Neuronal stem cell (in vitro differentiated cells): ENCODE results near the gene LPP.

Experiments
- DNase-seq: peaks from one replicate; pipeline ENCODE4 v3.0.0-alpha.2; 2013; ENCODE audit warnings: low spot score
- H2AFZ ChIP-seq: one replicate; pipeline ENCODE4 v1.6.1; 2013; ENCODE audit warnings: mild to moderate bottlenecking, low read length, inconsistent platforms
- H2AK5ac ChIP-seq: 2 replicates; pipeline ENCODE4 v1.6.1; 2013; ENCODE audit warnings: low read depth, mild to moderate bottlenecking, inconsistent platforms, low read length, moderate library complexity, mixed read lengths
- H2BK120ac ChIP-seq: 2 replicates; pipeline ENCODE4 v1.6.1; 2013; ENCODE audit warnings: low read depth, mild to moderate bottlenecking, inconsistent platforms, low read length, moderate library complexity, mixed read lengths
- H2BK12ac ChIP-seq: one replicate; pipeline ENCODE4 v1.6.1; 2013; ENCODE audit warnings: low read length, inconsistent platforms
- H2BK15ac ChIP-seq: 2 replicates; pipeline ENCODE4 v1.6.1; 2013; ENCODE audit warnings: mild to moderate bottlenecking, low read length, inconsistent platforms, mixed read lengths
- H2BK5ac ChIP-seq: one replicate; pipeline ENCODE4 v1.6.1; 2013; ENCODE audit warnings: inconsistent platforms, mild to moderate bottlenecking, low read length, moderate library complexity
- H3K14ac ChIP-seq: one replicate; pipeline ENCODE4 v1.6.1; 2013; ENCODE audit warnings: low read length, inconsistent platforms
- H3K18ac ChIP-seq: 2 replicates; pipeline ENCODE4 v1.6.1; 2013; ENCODE audit warnings: low read length, inconsistent platforms
- H3K23ac ChIP-seq: 2 replicates; pipeline ENCODE4 v1.6.1; 2013; ENCODE audit warnings: low read depth, mild to moderate bottlenecking, mixed read lengths, low read length, inconsistent platforms; ENCODE audit not compliant: poor library complexity
- H3K27ac ChIP-seq: replicated peaks from 3 replicates; pipeline ENCODE4 v1.5.1; 2013; ENCODE audit warnings: low read length, inconsistent platforms
- H3K27me3 ChIP-seq, 3 experiments: 2 replicates each; pipeline ENCODE4 v1.6.1; 2013; ENCODE audit warnings: low read length in 3 of 3, mild to moderate bottlenecking in 2 of 3, inconsistent platforms in 1 of 3, low read depth in 1 of 3, mixed read lengths in 1 of 3, moderate library complexity in 1 of 3; ENCODE audit not compliant: control insufficient read depth in 3 of 3, insufficient read depth in 3 of 3
- H3K36me3 ChIP-seq, 2 donors: replicated peaks in 1 of 2; 2 replicates each; pipeline ENCODE4 v1.6.1; 2013; ENCODE audit warnings: low read length in 2 of 2; ENCODE audit not compliant: control insufficient read depth in 2 of 2, insufficient read depth in 2 of 2
- H3K4ac ChIP-seq: 2 replicates; pipeline ENCODE4 v1.6.1; 2013; ENCODE audit warnings: inconsistent platforms, mild to moderate bottlenecking, low read length, moderate library complexity
- H3K4me1 ChIP-seq, 2 donors: 1 replicate in 1 of 2; 2 replicates in 1 of 2; pipeline ENCODE4 v1.6.1; 2013; ENCODE audit warnings: low read length in 2 of 2, low read depth in 1 of 2; ENCODE audit not compliant: control insufficient read depth in 2 of 2, insufficient read depth in 1 of 2
- H3K4me2 ChIP-seq: one replicate; pipeline ENCODE4 v1.6.1; 2013; ENCODE audit warnings: mild to moderate bottlenecking, low read length, inconsistent platforms; ENCODE audit not compliant: insufficient read depth, poor library complexity, severe bottlenecking
- H3K4me3 ChIP-seq, 2 donors: 2 replicates each; pipeline ENCODE4 v1.5.1; 2013; ENCODE audit warnings: low read length in 2 of 2, mild to moderate bottlenecking in 2 of 2, inconsistent platforms in 1 of 2, moderate library complexity in 1 of 2
- H3K79me1 ChIP-seq: one replicate; pipeline ENCODE4 v1.6.1; 2013; ENCODE audit warnings: low read depth, mild to moderate bottlenecking, inconsistent platforms, low read length, moderate library complexity
- H3K9ac ChIP-seq: one replicate; pipeline ENCODE4 v1.6.1; 2013; ENCODE audit warnings: mild to moderate bottlenecking, low read depth, low read length, inconsistent platforms; ENCODE audit not compliant: poor library complexity
- H3K9me3 ChIP-seq, 2 donors: replicated peaks in 1 of 2; 2 replicates each; pipeline versions ENCODE3 to v1.6.1; 2013; ENCODE audit warnings: low read length in 2 of 2, mild to moderate bottlenecking in 2 of 2, inconsistent platforms in 1 of 2, low read depth in 1 of 2, mixed read lengths in 1 of 2, moderate library complexity in 1 of 2; ENCODE audit not compliant: control insufficient read depth in 2 of 2, insufficient read depth in 1 of 2
- H4K8ac ChIP-seq: one replicate; pipeline ENCODE4 v1.6.1; 2013; ENCODE audit warnings: low read depth, mild to moderate bottlenecking, inconsistent platforms, low read length, moderate library complexity
- H4K91ac ChIP-seq: one replicate; pipeline ENCODE4 v1.6.1; 2013; ENCODE audit warnings: low read length, low read depth, mild to moderate bottlenecking, inconsistent platforms; ENCODE audit not compliant: poor library complexity
- WGBS, 2 donors: extraction: QIAGEN DNeasy Blood & Tissue Kit; methylation state at CpG; one replicate each; pipeline ENCODE4 v1.1.7; 2013; ENCODE audit warnings: missing lambda C conversion rate in 2 of 2, mixed read lengths in 1 of 2; ENCODE audit not compliant: insufficient read length in 2 of 2, insufficient replicate concordance in 1 of 2; ENCODE audit errors: extremely low coverage in 2 of 2; 5-methylcytosine and 5-hydroxymethylcytosine counted together

LPP gene

DNA sequence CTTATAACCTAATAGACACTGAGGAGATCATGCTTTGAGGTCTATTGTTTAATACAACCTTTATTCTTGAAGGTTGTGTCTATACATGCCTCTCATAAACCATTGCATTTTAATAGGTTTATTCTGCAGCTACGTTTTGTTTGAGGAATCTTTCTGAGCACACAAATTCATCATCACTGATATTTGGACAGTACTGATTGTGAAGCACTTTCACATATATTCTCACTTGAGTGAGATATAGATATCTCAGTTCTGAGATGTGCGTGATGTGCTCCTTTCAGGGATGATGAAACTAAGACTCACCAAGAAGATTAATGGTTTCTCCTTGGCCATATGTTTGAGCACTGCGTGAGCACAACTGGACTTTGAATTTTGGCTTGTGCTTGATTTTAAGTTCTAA is 374.4 kb downstream of the LPP start:
- H3K4ac ChIP-seq = no peak overlapping the region
- no peak overlapping the region for H3K4me2 ChIP-seq
- no peak overlapping the region for H4K91ac ChIP-seq
- no peak overlapping the region for H3K9ac ChIP-seq
- no peak overlapping the region for H2BK15ac ChIP-seq
- H2BK5ac ChIP-seq = no peak overlapping the region
- no peak overlapping the region for H3K23ac ChIP-seq
- no peaks in the 10 kb centered on the region for H3K9me3 ChIP-seq
- no peak for DNase-seq
- no peaks in the 10 kb centered on the region for H3K27me3 ChIP-seq
- H3K36me3 ChIP-seq = peaks cover 2 to 24% of the 10 kb centered on the region in 2 donors
- H2BK12ac ChIP-seq = no peak overlapping the region
- no peaks in the 10 kb centered on the region for H3K4me1 ChIP-seq
- H4K8ac ChIP-seq = no peak overlapping the region
- no peak overlapping the region for H2AK5ac ChIP-seq
- H3K27ac ChIP-seq = no peak overlapping the region
- H3K4me3 ChIP-seq = no peak overlapping the region
- H3K79me1 ChIP-seq = no peaks in the 10 kb centered on the region
- WGBS, 2 donors = no CpG with 5 or more reads among the region's 3 CpGs
- H3K14ac ChIP-seq = no peak overlapping the region
- H2BK120ac ChIP-seq = no peak overlapping the region
- H2AFZ ChIP-seq = no peak overlapping the region
- H3K18ac ChIP-seq = no peak overlapping the region

DNA sequence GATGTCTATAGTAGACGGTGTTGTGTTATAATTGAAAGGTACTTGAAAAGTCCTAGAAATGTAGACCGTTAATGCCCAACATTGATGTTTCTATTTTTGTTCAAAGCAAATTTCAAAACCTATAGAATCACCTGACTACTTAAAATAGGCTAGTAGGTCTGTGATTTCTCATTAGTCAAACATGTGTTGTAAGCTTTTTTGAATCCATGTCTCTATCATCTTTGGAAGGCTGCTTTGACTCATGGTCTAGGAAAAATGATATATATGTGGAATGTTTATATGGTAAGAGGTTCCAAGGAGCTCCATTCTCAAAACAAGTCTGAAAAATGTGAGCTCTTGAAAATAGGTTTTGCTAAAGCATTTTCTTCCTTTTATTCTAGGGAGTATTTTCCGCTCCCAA is 375.3 kb downstream of the LPP start:
- no peak overlapping the region for H2AK5ac ChIP-seq
- no peak overlapping the region for H2BK5ac ChIP-seq
- H3K27ac ChIP-seq = no peak overlapping the region
- H4K91ac ChIP-seq = no peak overlapping the region
- WGBS, 2 donors = no CpG with 5 or more reads among the region's 3 CpGs
- no peak overlapping the region for H3K23ac ChIP-seq
- no peak overlapping the region for H3K18ac ChIP-seq
- H3K79me1 ChIP-seq = no peaks in the 10 kb centered on the region
- H2AFZ ChIP-seq = no peak overlapping the region
- no peak overlapping the region for H4K8ac ChIP-seq
- H3K4me1 ChIP-seq = no peaks in the 10 kb centered on the region
- no peak overlapping the region for H3K4me2 ChIP-seq
- no peak overlapping the region for H3K4ac ChIP-seq
- no peak overlapping the region for H2BK120ac ChIP-seq
- no peak overlapping the region for H2BK15ac ChIP-seq
- DNase-seq = no peak
- H2BK12ac ChIP-seq = no peak overlapping the region
- no peak overlapping the region for H3K4me3 ChIP-seq
- no peaks in the 10 kb centered on the region for H3K27me3 ChIP-seq
- no peaks in the 10 kb centered on the region for H3K9me3 ChIP-seq
- H3K36me3 ChIP-seq = peaks cover 2 to 20% of the 10 kb centered on the region in 2 donors
- H3K9ac ChIP-seq = no peak overlapping the region
- no peak overlapping the region for H3K14ac ChIP-seq

DNA sequence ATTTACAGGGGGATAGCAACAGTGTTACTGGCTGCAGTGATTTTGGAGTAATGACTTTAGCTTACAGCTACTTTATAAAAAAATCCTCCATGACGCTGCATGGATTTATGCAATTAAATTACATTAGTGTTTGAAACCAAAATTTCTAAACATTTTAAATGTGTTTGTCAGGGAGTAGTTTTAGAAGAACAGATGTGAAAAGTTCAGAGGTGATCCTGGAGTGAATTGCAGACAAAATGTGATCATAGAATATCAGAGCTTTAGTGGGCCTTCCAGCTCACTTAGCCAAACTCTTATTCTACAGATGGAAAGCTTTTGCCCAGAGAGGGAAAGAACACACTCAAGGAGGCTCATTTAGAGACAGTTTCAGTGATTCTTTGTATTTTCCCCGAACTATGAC is 376.3 kb downstream of the LPP start:
- Histone ChIP-seq H2BK120ac (no peak overlapping the region), H2BK5ac (no peak overlapping the region), H3K4me1 (no peaks in the 10 kb centered on the region), H3K9ac (no peak overlapping the region), H3K4me3 (no peak overlapping the region), H2BK15ac (no peak overlapping the region), H3K4me2 (no peak overlapping the region), H2AFZ (no peak overlapping the region), H3K27ac (no peak overlapping the region), H3K18ac (no peak overlapping the region), H2BK12ac (no peak overlapping the region), H3K27me3 (no peaks in the 10 kb centered on the region), H3K36me3 (peaks cover 0 to 14% of the 10 kb centered on the region in 2 donors), H4K8ac (no peak overlapping the region), H3K23ac (no peak overlapping the region), H3K79me1 (no peaks in the 10 kb centered on the region), H3K14ac (no peak overlapping the region), H3K9me3 (no peaks in the 10 kb centered on the region), H3K4ac (no peak overlapping the region), H2AK5ac (no peak overlapping the region), H4K91ac (no peak overlapping the region)
- no peak for DNase-seq
- no CpG with 5 or more reads among the region's 2 CpGs for WGBS, 2 donors

DNA sequence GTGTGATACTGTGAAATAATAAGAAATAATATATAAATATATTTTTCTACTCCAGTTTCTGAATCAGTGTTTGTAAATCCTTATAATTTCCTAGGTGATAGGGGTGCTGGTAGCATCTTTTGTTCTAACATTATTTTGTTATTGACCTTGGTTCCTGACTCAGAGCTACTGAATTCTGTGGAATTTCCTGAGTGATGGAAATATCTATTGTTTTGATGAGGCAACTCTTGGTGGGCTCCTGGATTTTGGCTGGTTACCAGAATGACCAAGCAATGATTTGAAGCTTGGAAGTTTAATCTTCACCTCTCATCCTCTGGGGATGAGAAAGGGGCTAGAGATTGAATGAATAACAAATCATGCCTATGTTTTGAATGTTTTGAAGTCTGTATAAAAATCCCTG is 377.3 kb downstream of the LPP start:
- Histone ChIP-seq H3K4me2 (no peak overlapping the region), H3K9ac (no peak overlapping the region), H3K27me3 (no peaks in the 10 kb centered on the region), H2BK5ac (no peak overlapping the region), H2AFZ (no peak overlapping the region), H4K91ac (no peak overlapping the region), H2BK120ac (no peak overlapping the region), H3K79me1 (no peaks in the 10 kb centered on the region), H3K27ac (no peak overlapping the region), H3K23ac (no peak overlapping the region), H3K18ac (no peak overlapping the region), H3K4me1 (no peaks in the 10 kb centered on the region), H2AK5ac (no peak overlapping the region), H3K36me3 (peaks cover 0 to 6% of the 10 kb centered on the region in 2 donors), H3K4me3 (no peak overlapping the region), H3K9me3 (no peaks in the 10 kb centered on the region), H4K8ac (no peak overlapping the region), H2BK12ac (no peak overlapping the region), H3K14ac (no peak overlapping the region), H2BK15ac (no peak overlapping the region), H3K4ac (no peak overlapping the region)
- no peak for DNase-seq
